K562 (cell line): ENCODE results near the gene MRPL40. TPM values are rescaled to one million over a fixed set of nuclear protein-coding genes. Genes with fewer than 3 reads are reported as not detected.

Experiments
- CBX8 ChIP-seq: fragments of 200-600 bp; sonication (generic); IDR thresholded peaks from 2 replicates; pipeline ENCODE4 v1.6.1; 2012; ENCODE audit warnings: borderline replicate concordance, mixed run types, low read depth, mild to moderate bottlenecking, moderate library complexity, mixed read lengths, low read length, control low read depth, inconsistent platforms; ENCODE audit not compliant: poor library complexity, severe bottlenecking; ENCODE audit errors: extremely low read depth
- CCAR2 ChIP-seq: fragments of 200-400 bp; formaldehyde crosslinking; IDR thresholded peaks from 2 replicates; pipeline ENCODE4 v1.6.1; 2017; ENCODE audit warnings: mild to moderate bottlenecking, low read depth, low read length
- CEBPZ ChIP-seq: fragments of 150-350 bp; IDR thresholded peaks from 2 replicates; pipeline ENCODE4 v1.6.1; 2014; ENCODE audit warnings: low read depth, mild to moderate bottlenecking, low read length, borderline replicate concordance
- ELF1 ChIP-seq: fragments of 200-800 bp; sonication (Bioruptor generic); IDR thresholded peaks from 2 replicates; pipeline ENCODE4 v1.6.1; 2016; ENCODE audit warnings: missing genetic modification characterization, missing compliant biosample characterization
- GMEB1 ChIP-seq: fragments of 250-450 bp; sonication (Bioruptor Pico); IDR thresholded peaks from 2 replicates; pipeline ENCODE4 v1.4.0; 2020; ENCODE audit warnings: mild to moderate bottlenecking
- MAFG ChIP-seq: fragments of 450-650 bp; conservative IDR thresholded peaks from 2 replicates; pipeline ENCODE4 v1.6.1; 2016; ENCODE audit warnings: missing genetic modification characterization, missing compliant biosample characterization
- MCM7 ChIP-seq, 2 experiments: fragments of 450-650 bp; IDR thresholded peaks; 2 replicates each; pipeline ENCODE4 v1.6.1; 2016 to 2018
- MXI1 ChIP-seq: IDR thresholded peaks from 2 replicates; pipeline ENCODE4 v1.6.1; 2011; ENCODE audit warnings: low read depth, mild to moderate bottlenecking, improper control_type of control experiment, low read length
- MYNN ChIP-seq, 2 experiments: sonication (generic); formaldehyde crosslinking in 1 of 2; IDR thresholded peaks; 2 replicates each; pipeline versions ENCODE4 v1.5.0 to v1.6.1; 2016 to 2020; ENCODE audit warnings: antibody characterized with exemption in 1 of 2, missing genetic modification reagents in 1 of 2
- POLR2B ChIP-seq: fragments of 450-650 bp; IDR thresholded peaks from 2 replicates; pipeline ENCODE4 v1.6.1; 2018; ENCODE audit warnings: low read depth; ENCODE audit not compliant: partially characterized antibody
- POLR3A ChIP-seq: IDR thresholded peaks from 2 replicates; pipeline ENCODE4 v1.6.1; 2011; ENCODE audit warnings: borderline replicate concordance, mild to moderate bottlenecking, moderate library complexity; ENCODE audit not compliant: insufficient read length, insufficient read depth; ENCODE audit errors: extremely low read depth
- PREB ChIP-seq: sonication (generic); formaldehyde crosslinking; IDR thresholded peaks from 2 replicates; pipeline ENCODE4 v1.8.1; 2023; ENCODE audit warnings: mild to moderate bottlenecking, missing genetic modification reagents
- RUNX1 ChIP-seq: sonication (generic); IDR thresholded peaks from 2 replicates; pipeline ENCODE4 v1.6.1; 2016; ENCODE audit warnings: antibody characterized with exemption, low read depth
- SMARCA5 ChIP-seq: fragments of 450-650 bp; IDR thresholded peaks from 2 replicates; pipeline ENCODE4 v1.6.1; 2016
- ZBTB17 ChIP-seq: fragments of 450-650 bp; formaldehyde crosslinking; IDR thresholded peaks from 2 replicates; pipeline ENCODE4 v1.4.0; 2020; ENCODE audit warnings: mild to moderate bottlenecking
- ZBTB34 ChIP-seq: fragments of 250-450 bp; sonication (Bioruptor Pico); IDR thresholded peaks from 2 replicates; pipeline ENCODE4 v1.8.0; 2021; ENCODE audit warnings: mild to moderate bottlenecking, moderate library complexity
- ZNF24 ChIP-seq: fragments of 450-650 bp; IDR thresholded peaks from 2 replicates; pipeline ENCODE4 v1.6.1; 2016
- ZNF395 ChIP-seq: fragments of 200-800 bp; sonication (Bioruptor generic); IDR thresholded peaks from 2 replicates; pipeline ENCODE4 v1.6.1; 2017; ENCODE audit warnings: missing genetic modification characterization, missing compliant biosample characterization
- polyA plus RNA-seq, 8 experiments: library from polyadenylated mRNA; depleted of rRNA in 4 of 8; stranded (reverse) in 5 of 8; unstranded in 3 of 8; fragments of >200 nt; fragmentation: Nextera tagmentation in 2 of 8; fragmentation: Illumina TruSeq in 1 of 8; extraction: Ambion mirVana in 2 of 8; extraction: Trizol in 1 of 8; gene quantifications; 2 replicates each; pipeline versions ENCODE4 v1.2.1 to v1.2.3, GENCODE V29; 2011 to 2014; ENCODE audit warnings: inconsistent platforms in 1 of 8, missing spikeins in 1 of 8
- total RNA-seq, 7 experiments: library from RNA; depleted of rRNA in 6 of 7; stranded (reverse); fragments of >200 nt in 6 of 7; fragmentation: Illumina TruSeq in 2 of 7; extraction: Trizol in 2 of 7; gene quantifications; 2 replicates each; pipeline versions ENCODE4 v1.2.1 to v1.2.3, GENCODE V29; 2011 to 2021; ENCODE audit warnings: low replicate concordance in 1 of 7

The MRPL40 gene
- total and polyA plus RNA-seq, 9 of the 15 experiments (the other 6 are each of a cell fraction or from before 2014, with no cell fraction given) = 132 to 652 (median 208) TPM

GRCh38 chr22:19448076-19448607 lies 15.8 kb downstream of the MRPL40 start (continued):
- TF ChIP-seq POLR3A (no peak), CCAR2 (no peak), MCM7 (IDR thresholded peaks at IDR 0.05) (no peak), ZBTB34 (CRISPR knock-in tag) (no peak), SMARCA5 (0 out of 2 replicates have a peak, but pooled peaks have one; percentile 45), MAFG (no peak), PREB (CRISPR knock-in tag) (no peak), CEBPZ (no peak), ZNF24 (no peak), RUNX1 (no peak), ELF1 (tag) (no peak), ZNF395 (CRISPR knock-in tag) (no peak), POLR2B (peak; percentile 1), ZBTB17 (peak; percentile 80), GMEB1 (CRISPR knock-in tag) (no peak), CBX8 (no peak), MYNN (IDR thresholded peaks at IDR 0.05) (peak; percentile 37; the same call in 1 of the 2 replicates), MYNN (CRISPR knock-in tag; IDR thresholded peaks at IDR 0.05) (no peak), MXI1 (no peak)
